ENCODE measurements around the gene TENM3. TPM values are rescaled to one million over a fixed set of nuclear protein-coding genes. Genes with fewer than 3 reads are reported as not detected.

The TENM3 gene
- total and polyA plus RNA-seq, 10 of the 15 experiments (the other 5 are each of a cell fraction or from before 2014, with no cell fraction given): 0.01 to 1.7 (median 0.08) TPM; not detected in 2

DNA sequence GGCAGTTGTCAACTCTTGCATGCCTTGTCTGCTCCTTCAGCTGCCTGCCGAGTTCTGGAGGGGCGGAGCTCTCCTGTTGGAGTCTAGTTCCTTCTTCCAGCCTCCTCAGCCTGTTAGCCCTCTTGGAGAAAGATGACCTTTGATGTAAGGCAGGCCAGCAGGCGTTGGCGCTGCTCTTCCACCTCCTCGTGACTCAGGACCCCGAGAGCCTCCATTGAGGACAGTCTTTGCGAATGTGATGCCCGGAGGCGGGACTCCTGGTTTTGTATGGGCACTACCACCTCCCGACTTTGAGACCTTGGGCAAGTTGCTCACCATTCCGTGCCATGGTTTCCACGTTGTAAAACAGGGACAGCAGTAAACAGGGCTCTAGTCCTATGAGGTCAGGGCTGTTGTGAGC, 108.3 kb downstream of the TENM3 start:
- no TSS peak for BruUV-seq (replicated peaks)
- in situ Hi-C loops (cut with MboI): no loop called here

More for the DNA sequence above, 108.3 kb downstream of the TENM3 start:
- ChIA-PET CTCF (no interaction called here), RAD21 (ENCODE audit: unreplicated experiment) (no interaction called here), SMC1A (ENCODE audit: uncharacterized antibody, unreplicated experiment) (no interaction called here), POLR2A (no interaction called here)
- no peaks in the 10 kb centered on the region for H3K9me3 ChIP-seq (replicated peaks; ENCODE audit: control insufficient read depth, insufficient read depth, low read length)
- H3K27ac ChIP-seq (ENCODE audit: control insufficient read depth, insufficient read depth): no peak overlapping the region
- TF ChIP-seq NFIC (IDR thresholded peaks at IDR 0.05; ENCODE audit: low read depth, low read length) (no peak), TAF1 (IDR thresholded peaks at IDR 0.05; ENCODE audit: borderline replicate concordance, low read depth, low read length) (no peak), FOS (IDR thresholded peaks at IDR 0.05; ENCODE audit: borderline replicate concordance, extremely low read depth, insufficient read length) (no peak), SRF (IDR thresholded peaks at IDR 0.05; ENCODE audit: low read depth in 2 of 2, low read length in 2 of 2) (no peak), PML (IDR thresholded peaks at IDR 0.05; ENCODE audit: low read length) (no peak), MEF2A (IDR thresholded peaks at IDR 0.05; ENCODE audit: insufficient read depth, low read depth, low read length) (no peak), NFXL1 (IDR thresholded peaks at IDR 0.05; ENCODE audit: borderline replicate concordance) (no peak), BMI1 (IDR thresholded peaks at IDR 0.05; ENCODE audit: borderline replicate concordance) (no peak), IRF4 (IDR thresholded peaks at IDR 0.05; ENCODE audit: low read depth, low read length) (no peak), ZNF207 (IDR thresholded peaks at IDR 0.05; ENCODE audit: borderline replicate concordance) (no peak)
- TF ChIP-seq, protein P1, sequence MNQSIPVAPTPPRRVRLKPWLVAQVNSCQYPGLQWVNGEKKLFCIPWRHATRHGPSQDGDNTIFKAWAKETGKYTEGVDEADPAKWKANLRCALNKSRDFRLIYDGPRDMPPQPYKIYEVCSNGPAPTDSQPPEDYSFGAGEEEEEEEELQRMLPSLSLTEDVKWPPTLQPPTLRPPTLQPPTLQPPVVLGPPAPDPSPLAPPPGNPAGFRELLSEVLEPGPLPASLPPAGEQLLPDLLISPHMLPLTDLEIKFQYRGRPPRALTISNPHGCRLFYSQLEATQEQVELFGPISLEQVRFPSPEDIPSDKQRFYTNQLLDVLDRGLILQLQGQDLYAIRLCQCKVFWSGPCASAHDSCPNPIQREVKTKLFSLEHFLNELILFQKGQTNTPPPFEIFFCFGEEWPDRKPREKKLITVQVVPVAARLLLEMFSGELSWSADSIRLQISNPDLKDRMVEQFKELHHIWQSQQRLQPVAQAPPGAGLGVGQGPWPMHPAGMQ (IDR thresholded peaks at IDR 0.05; ENCODE audit: borderline replicate concordance): no peak
- TF ChIP-seq, protein P2, sequence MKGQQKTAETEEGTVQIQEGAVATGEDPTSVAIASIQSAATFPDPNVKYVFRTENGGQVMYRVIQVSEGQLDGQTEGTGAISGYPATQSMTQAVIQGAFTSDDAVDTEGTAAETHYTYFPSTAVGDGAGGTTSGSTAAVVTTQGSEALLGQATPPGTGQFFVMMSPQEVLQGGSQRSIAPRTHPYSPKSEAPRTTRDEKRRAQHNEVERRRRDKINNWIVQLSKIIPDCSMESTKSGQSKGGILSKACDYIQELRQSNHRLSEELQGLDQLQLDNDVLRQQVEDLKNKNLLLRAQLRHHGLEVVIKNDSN (IDR thresholded peaks at IDR 0.05; ENCODE audit: borderline replicate concordance, extremely low read length, insufficient read depth, low read depth, low read length): no peak
- TF ChIP-seq, protein P3, sequence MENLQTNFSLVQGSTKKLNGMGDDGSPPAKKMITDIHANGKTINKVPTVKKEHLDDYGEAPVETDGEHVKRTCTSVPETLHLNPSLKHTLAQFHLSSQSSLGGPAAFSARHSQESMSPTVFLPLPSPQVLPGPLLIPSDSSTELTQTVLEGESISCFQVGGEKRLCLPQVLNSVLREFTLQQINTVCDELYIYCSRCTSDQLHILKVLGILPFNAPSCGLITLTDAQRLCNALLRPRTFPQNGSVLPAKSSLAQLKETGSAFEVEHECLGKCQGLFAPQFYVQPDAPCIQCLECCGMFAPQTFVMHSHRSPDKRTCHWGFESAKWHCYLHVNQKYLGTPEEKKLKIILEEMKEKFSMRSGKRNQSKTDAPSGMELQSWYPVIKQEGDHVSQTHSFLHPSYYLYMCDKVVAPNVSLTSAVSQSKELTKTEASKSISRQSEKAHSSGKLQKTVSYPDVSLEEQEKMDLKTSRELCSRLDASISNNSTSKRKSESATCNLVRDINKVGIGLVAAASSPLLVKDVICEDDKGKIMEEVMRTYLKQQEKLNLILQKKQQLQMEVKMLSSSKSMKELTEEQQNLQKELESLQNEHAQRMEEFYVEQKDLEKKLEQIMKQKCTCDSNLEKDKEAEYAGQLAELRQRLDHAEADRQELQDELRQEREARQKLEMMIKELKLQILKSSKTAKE (IDR thresholded peaks at IDR 0.05; ENCODE audit: low read depth, poor library complexity, severe bottlenecking): no peak
- H3K4me2 ChIP-seq (ENCODE audit: control insufficient read depth, insufficient read depth): no peak overlapping the region
- H3K36me3 ChIP-seq (ENCODE audit: control insufficient read depth in 2 of 2, insufficient read depth in 2 of 2, low read length in 1 of 2): no peaks in the 10 kb centered on the region
- ATAC-seq: no peak
- no peaks in the 10 kb centered on the region for H3K27me3 ChIP-seq (replicated peaks in 1 of 2; ENCODE audit: control insufficient read depth in 2 of 2, insufficient read depth in 2 of 2, low read length in 1 of 2)
- no peak for FAIRE-seq
- no peak overlapping the region for H2AFZ ChIP-seq (ENCODE audit: control insufficient read depth, low read depth, low read length)
- intact Hi-C loops (cut with micrococcal nuclease; ENCODE audit: unreplicated experiment): no loop called here
- WGBS (ENCODE audit: insufficient coverage, insufficient replicate concordance, low lambda C conversion rate, missing lambda C conversion rate): 18% methylated on average over 12 of the region's 12 CpGs
- no peak overlapping the region for H3K9ac ChIP-seq (ENCODE audit: control insufficient read depth, insufficient read depth, low read length)
- no peak for DNase-seq (ENCODE audit: low read depth, low spot score)
- no peaks in the 10 kb centered on the region for H4K20me1 ChIP-seq (ENCODE audit: control insufficient read depth, insufficient read depth)
- H3K4me1 ChIP-seq (ENCODE audit: control insufficient read depth, insufficient read depth, low read length): no peaks in the 10 kb centered on the region
- H3K79me2 ChIP-seq (ENCODE audit: control insufficient read depth, insufficient read depth, low read length): no peaks in the 10 kb centered on the region
- H3K4me3 ChIP-seq: no peak overlapping the region

Data from GM12878 (cell line).